ENCODE measurements around the gene SNUPN.

The SNUPN gene

GRCh38 chr15:75646112-75646943 is 20.8 kb upstream of the SNUPN start:
- WGBS (ENCODE audit: insufficient coverage, insufficient read length), result no CpG with 5 or more reads among the region's 5 CpGs
- Histone ChIP-seq H3K4me3 (ENCODE audit: low read length) (peak overlapping the region; percentile 69; the same call in 1 of the 2 replicates), H3K4me1 (ENCODE audit: control insufficient read depth, insufficient read depth, low read length) (peaks cover 8% of the 10 kb centered on the region), H3K27ac (ENCODE audit: low read length) (no peak overlapping the region), H3K27me3 (ENCODE audit: control insufficient read depth, insufficient read depth, low read length) (no peaks in the 10 kb centered on the region; the same call in 1 of the 2 replicates), H3K36me3 (ENCODE audit: control insufficient read depth, insufficient read depth, low read length) (no peaks in the 10 kb centered on the region; the same call in 1 of the 2 replicates), H3K9me3 (ENCODE audit: control insufficient read depth, insufficient read depth, low read length) (no peaks in the 10 kb centered on the region)
- no peak for DNase-seq (ENCODE audit: low read depth, low spot score)

- H3K27ac ChIP-seq (ENCODE audit: low read length), result no peak overlapping the region
- H3K4me3 ChIP-seq (ENCODE audit: low read length), result no peak overlapping the region
- H3K4me1 ChIP-seq (ENCODE audit: control insufficient read depth, insufficient read depth, low read length), result peaks cover 6% of the 10 kb centered on the region
- no peaks in the 10 kb centered on the region; the same call in 1 of the 2 replicates for H3K27me3 ChIP-seq (ENCODE audit: control insufficient read depth, insufficient read depth, low read length)
- no peaks in the 10 kb centered on the region for H3K36me3 ChIP-seq (ENCODE audit: control insufficient read depth, insufficient read depth, low read length)
- no CpG with 5 or more reads among the region's 2 CpGs for WGBS (ENCODE audit: insufficient coverage, insufficient read length)
- no peak for DNase-seq (ENCODE audit: low read depth, low spot score)
- H3K9me3 ChIP-seq (ENCODE audit: control insufficient read depth, insufficient read depth, low read length), result no peaks in the 10 kb centered on the region
These were observed 18.9 kb upstream of the SNUPN start for GRCh38 chr15:75644376-75644775.

DNA sequence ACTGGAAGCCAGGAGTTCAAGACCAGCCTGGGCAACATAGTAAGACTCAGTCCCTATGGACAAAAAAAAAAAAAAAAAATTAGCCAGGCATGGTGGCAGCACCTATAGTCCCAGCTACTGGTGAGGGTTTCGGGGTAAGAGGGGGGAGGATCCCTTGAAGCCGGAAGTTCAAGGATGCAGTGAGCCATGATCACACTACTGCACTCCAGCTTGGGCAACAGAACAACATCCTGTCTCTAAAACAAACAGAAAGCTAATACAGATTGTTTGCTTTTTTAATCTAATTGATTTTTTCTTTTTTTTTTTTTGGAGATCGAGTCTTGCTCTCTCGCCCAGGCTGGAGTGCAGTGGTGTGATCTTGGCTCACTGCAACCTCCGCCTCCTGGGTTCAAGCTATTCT is 16.1 kb upstream of the SNUPN start:
- no CpG with 5 or more reads among the region's 5 CpGs for WGBS (ENCODE audit: insufficient coverage, insufficient read length)
- Histone ChIP-seq H3K27me3 (ENCODE audit: control insufficient read depth, insufficient read depth, low read length) (no peaks in the 10 kb centered on the region; the same call in 1 of the 2 replicates), H3K9me3 (ENCODE audit: control insufficient read depth, insufficient read depth, low read length) (no peaks in the 10 kb centered on the region), H3K4me1 (ENCODE audit: control insufficient read depth, insufficient read depth, low read length) (0 out of 2 replicates have a peak, but pooled peaks cover 4% of the 10 kb centered on the region), H3K4me3 (ENCODE audit: low read length) (no peak overlapping the region), H3K27ac (ENCODE audit: low read length) (no peak overlapping the region), H3K36me3 (ENCODE audit: control insufficient read depth, insufficient read depth, low read length) (no peaks in the 10 kb centered on the region)
- no peak for DNase-seq (ENCODE audit: low read depth, low spot score)

GRCh38 chr15:75641179-75641503 is 15.6 kb upstream of the SNUPN start:
- no CpG with 5 or more reads among the region's 4 CpGs for WGBS (ENCODE audit: insufficient coverage, insufficient read length)
- Histone ChIP-seq H3K9me3 (ENCODE audit: control insufficient read depth, insufficient read depth, low read length) (no peaks in the 10 kb centered on the region), H3K4me3 (ENCODE audit: low read length) (no peak overlapping the region), H3K36me3 (ENCODE audit: control insufficient read depth, insufficient read depth, low read length) (no peaks in the 10 kb centered on the region), H3K4me1 (ENCODE audit: control insufficient read depth, insufficient read depth, low read length) (0 out of 2 replicates have a peak, but pooled peaks cover 4% of the 10 kb centered on the region), H3K27ac (ENCODE audit: low read length) (no peak overlapping the region), H3K27me3 (ENCODE audit: control insufficient read depth, insufficient read depth, low read length) (no peaks in the 10 kb centered on the region; the same call in 1 of the 2 replicates)
- DNase-seq (ENCODE audit: low read depth, low spot score), result no peak

DNA sequence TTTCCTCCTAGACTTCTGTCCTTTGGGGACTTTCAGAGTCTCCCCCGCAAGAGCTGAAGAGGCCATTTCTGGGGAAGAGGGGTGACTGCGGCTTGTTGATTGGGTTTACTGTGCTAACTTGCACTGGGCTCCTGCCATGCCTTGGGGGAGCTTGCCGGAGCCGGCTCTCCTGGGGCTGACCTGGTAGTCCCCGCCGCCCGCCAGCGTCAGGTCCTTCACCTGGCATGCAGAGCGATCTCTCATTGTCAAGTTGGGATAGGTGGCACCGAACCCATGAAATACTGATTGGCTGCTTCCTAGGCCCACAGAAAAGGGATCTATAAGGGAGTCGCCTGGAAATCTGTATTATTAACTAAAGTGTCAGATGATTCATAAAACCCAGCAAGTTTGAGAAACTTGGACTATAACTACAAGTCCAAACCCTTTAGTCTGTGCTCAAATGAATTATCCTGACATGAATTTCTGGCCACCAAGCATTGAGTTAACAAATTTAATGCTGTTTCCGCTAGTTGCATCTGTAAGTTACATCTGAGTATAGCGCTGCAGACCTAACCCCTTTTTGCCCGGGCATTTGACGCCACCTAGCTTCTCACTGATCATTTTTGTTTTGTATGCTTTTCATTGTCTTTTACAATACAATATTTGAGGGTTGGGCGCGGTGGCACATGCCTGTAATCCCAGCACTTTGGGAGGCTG is 15.1 kb upstream of the SNUPN start:
- Histone ChIP-seq H3K4me1 (ENCODE audit: control insufficient read depth, insufficient read depth, low read length) (0 out of 2 replicates have a peak, but pooled peaks cover 4% of the 10 kb centered on the region), H3K9me3 (ENCODE audit: control insufficient read depth, insufficient read depth, low read length) (no peaks in the 10 kb centered on the region), H3K27me3 (ENCODE audit: control insufficient read depth, insufficient read depth, low read length) (no peaks in the 10 kb centered on the region), H3K27ac (ENCODE audit: low read length) (no peak overlapping the region), H3K36me3 (ENCODE audit: control insufficient read depth, insufficient read depth, low read length) (no peaks in the 10 kb centered on the region), H3K4me3 (ENCODE audit: low read length) (peak overlapping the region; percentile 54; the same call in 1 of the 2 replicates)
- no CpG with 5 or more reads among the region's 17 CpGs for WGBS (ENCODE audit: insufficient coverage, insufficient read length)
- no peak for DNase-seq (ENCODE audit: low read depth, low spot score)

DNA sequence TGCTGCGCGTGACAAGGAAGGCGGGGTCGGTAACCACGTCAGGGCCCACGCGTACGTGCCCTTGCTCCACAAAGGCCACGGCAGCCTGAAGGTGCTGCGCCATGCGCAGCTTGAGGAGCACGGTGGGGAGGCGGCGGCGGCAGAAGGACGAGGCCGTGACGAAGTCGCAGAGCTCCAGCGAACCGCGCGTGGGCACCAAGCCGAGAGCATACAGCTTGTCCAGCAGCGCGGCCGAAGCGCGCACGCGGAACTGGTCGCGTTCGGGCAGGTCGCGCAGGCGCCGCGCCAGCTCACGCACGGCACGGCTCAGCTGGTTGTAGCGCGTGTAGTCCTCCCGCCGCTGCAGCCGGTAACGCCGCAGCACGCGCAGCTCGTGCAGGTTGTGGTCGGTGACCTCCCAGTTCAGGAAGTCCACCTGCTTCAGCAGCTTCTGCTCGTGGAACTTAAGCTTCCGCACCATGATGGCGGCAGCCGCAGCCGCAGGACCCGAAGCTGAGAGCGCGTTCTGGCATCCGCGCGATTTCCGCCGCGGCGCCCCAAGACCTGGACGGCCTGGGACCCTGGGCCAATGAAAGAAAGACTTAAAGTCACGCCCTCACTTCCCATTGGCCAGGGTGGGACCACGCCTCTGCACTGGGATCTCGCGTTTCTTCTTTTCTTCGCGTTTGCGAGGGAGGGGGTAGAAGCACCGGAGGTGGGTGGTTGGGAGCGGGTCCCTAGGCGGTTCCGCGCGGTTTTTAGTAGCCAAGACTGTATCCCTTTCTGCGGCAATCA is 14.4 kb upstream of the SNUPN start, which contains the start of gene IMP3:
Gene IMP3 (minus strand): TSS at position 516 of the 774 bp plus-strand sequence. CDS start 56 bp downstream, at position 460.
- no peaks in the 10 kb centered on the region for H3K9me3 ChIP-seq (ENCODE audit: control insufficient read depth, insufficient read depth, low read length)
- 0 out of 2 replicates have a peak, but pooled peaks cover 4% of the 10 kb centered on the region for H3K4me1 ChIP-seq (ENCODE audit: control insufficient read depth, insufficient read depth, low read length)
- no peaks in the 10 kb centered on the region for H3K36me3 ChIP-seq (ENCODE audit: control insufficient read depth, insufficient read depth, low read length)
- H3K27ac ChIP-seq (ENCODE audit: low read length), result no peak within 1 kb of the TSS
- H3K27me3 ChIP-seq (ENCODE audit: control insufficient read depth, insufficient read depth, low read length), result no peaks in the 10 kb centered on the region
- H3K4me3 ChIP-seq (ENCODE audit: low read length), result peak within 1 kb of the TSS; percentile 93
- peak; percentile 95 for DNase-seq (ENCODE audit: low read depth, low spot score)
- WGBS (ENCODE audit: insufficient coverage, insufficient read length), result no CpG with 5 or more reads among the region's 83 CpGs

- no CpG with 5 or more reads among the region's 16 CpGs for WGBS (ENCODE audit: insufficient coverage, insufficient read length)
- H3K27ac ChIP-seq (ENCODE audit: low read length), result no peak overlapping the region
- H3K36me3 ChIP-seq (ENCODE audit: control insufficient read depth, insufficient read depth, low read length), result no peaks in the 10 kb centered on the region
- H3K27me3 ChIP-seq (ENCODE audit: control insufficient read depth, insufficient read depth, low read length), result no peaks in the 10 kb centered on the region
- no peaks in the 10 kb centered on the region for H3K9me3 ChIP-seq (ENCODE audit: control insufficient read depth, insufficient read depth, low read length)
- no peak for DNase-seq (ENCODE audit: low read depth, low spot score)
- H3K4me1 ChIP-seq (ENCODE audit: control insufficient read depth, insufficient read depth, low read length), result peaks cover 6% of the 10 kb centered on the region; the same call in 1 of the 2 replicates
- peak overlapping the region; percentile 93 for H3K4me3 ChIP-seq (ENCODE audit: low read length)
These were observed 13.7 kb upstream of the SNUPN start for GRCh38 chr15:75639191-75639708.

- H3K4me3 ChIP-seq (ENCODE audit: low read length), result no peak overlapping the region
- peaks cover 6% of the 10 kb centered on the region; the same call in 1 of the 2 replicates for H3K4me1 ChIP-seq (ENCODE audit: control insufficient read depth, insufficient read depth, low read length)
- no peaks in the 10 kb centered on the region for H3K9me3 ChIP-seq (ENCODE audit: control insufficient read depth, insufficient read depth, low read length)
- no peaks in the 10 kb centered on the region for H3K36me3 ChIP-seq (ENCODE audit: control insufficient read depth, insufficient read depth, low read length)
- no peak overlapping the region for H3K27ac ChIP-seq (ENCODE audit: low read length)
- no peaks in the 10 kb centered on the region for H3K27me3 ChIP-seq (ENCODE audit: control insufficient read depth, insufficient read depth, low read length)
- DNase-seq (ENCODE audit: low read depth, low spot score), result no peak
- WGBS (ENCODE audit: insufficient coverage, insufficient read length), result no CpG with 5 or more reads among the region's 4 CpGs
These were observed 11.9 kb upstream of the SNUPN start for GRCh38 chr15:75637245-75638009.

DNA sequence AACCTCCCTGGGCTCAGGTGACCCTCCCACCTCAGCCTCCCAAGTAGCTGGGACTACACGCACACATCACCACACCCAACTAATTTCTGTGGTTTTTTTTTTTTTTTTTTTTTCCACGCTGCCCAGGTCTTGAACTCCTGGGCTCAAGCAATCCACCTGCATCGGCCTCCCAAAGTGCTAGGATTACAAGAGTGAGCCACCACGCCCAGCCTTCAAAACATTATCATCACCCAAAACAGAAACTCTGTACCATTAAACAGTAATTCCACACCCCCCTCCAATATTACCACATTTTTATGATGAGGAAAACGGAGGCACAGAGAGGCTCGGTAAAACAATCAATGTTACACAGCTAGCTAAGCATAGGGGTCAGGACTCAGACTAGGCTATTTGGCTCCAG is 10.5 kb upstream of the SNUPN start:
- no peaks in the 10 kb centered on the region for H3K9me3 ChIP-seq (ENCODE audit: control insufficient read depth, insufficient read depth, low read length)
- H3K27ac ChIP-seq (ENCODE audit: low read length), result no peak overlapping the region
- peaks cover 6% of the 10 kb centered on the region; the same call in 1 of the 2 replicates for H3K4me1 ChIP-seq (ENCODE audit: control insufficient read depth, insufficient read depth, low read length)
- no peak for DNase-seq (ENCODE audit: low read depth, low spot score)
- H3K4me3 ChIP-seq (ENCODE audit: low read length), result no peak overlapping the region
- H3K27me3 ChIP-seq (ENCODE audit: control insufficient read depth, insufficient read depth, low read length), result no peaks in the 10 kb centered on the region
- H3K36me3 ChIP-seq (ENCODE audit: control insufficient read depth, insufficient read depth, low read length), result no peaks in the 10 kb centered on the region
- WGBS (ENCODE audit: insufficient coverage, insufficient read length), result no CpG with 5 or more reads among the region's 6 CpGs

Data from iPS DF 6.9 (cell line).